NCI-H460 (cell line): Measurements from ENCODE around the gene SEMA3A. TPM values are rescaled to one million over a fixed set of nuclear protein-coding genes. Genes with fewer than 3 reads are reported as not detected.

Experiments
- DNase-seq: peaks from one replicate; pipeline ENCODE4 v3.0.0-alpha.2; 2016; ENCODE audit warnings: low read depth; ENCODE audit errors: extremely low read depth
- total RNA-seq: library from RNA; depleted of rRNA; stranded (reverse); fragments of >200 nt; shearing (Covaris generic); gene quantifications from 2 replicates; pipeline ENCODE4 v1.2.3, GENCODE V29; 2014

SEMA3A gene
- total RNA-seq, 1 experiment from 2014 or later, result 73.9 TPM

DNA sequence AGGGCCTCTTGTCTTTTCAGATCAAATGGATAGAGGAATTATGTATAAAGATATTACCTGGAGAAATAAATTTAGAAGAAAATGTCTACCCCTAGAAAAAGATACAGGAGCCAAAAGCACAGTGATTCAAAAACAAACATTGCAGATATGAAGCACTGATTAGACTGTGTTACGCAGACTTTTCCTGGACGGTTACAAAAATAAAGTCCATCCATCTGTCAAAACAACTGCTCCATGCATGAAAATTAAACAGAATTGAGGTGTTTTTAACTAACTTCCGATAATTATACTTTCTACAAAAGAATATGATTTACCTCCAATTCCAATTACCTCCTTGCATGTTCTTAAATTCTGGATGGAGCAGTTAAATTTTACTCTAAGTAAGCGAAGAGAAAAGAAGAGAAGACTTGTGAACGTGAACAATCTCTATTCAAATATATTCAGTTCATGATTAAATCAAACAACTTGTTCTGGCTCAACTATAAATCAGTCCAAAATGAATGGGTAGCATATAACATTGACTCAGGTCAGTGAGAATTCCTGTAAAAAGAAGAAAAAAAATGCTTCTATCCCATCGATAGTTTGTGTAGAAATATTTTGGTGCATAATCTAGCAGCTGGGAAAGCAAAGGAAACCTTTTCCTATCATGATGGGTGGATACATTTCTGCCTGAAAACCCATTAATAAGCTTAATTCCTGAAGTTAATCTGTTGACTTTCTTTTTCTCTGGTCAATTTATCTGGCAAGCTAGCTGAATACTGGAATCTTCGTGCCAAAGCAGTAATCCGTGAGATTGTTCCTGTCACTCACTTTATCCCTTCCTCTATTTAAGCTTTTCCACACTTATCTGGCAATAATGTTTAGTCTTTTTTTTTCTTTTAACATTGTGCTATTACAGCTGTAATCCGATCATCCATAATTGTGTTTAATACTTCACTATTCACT lies 80.4 kb downstream of the SEMA3A start:
- no peak for DNase-seq

DNA sequence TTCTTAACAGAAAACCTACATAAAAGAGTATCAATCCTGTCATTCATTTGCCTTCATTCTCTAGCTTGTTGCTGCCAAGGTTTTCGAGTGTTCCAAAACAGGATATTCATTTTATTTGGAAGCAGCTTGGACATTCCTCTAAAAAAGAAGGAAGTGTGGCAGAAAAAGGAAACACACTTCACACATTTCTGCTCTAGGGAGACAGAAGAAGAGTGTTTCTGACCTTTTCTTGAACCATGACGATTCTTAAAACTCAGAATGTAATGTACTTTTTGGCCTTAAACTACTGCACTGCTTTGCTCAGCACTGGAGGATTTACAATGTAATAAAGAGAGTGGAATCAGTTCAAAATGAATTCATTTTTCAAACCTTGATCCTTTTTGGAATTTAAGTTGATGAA lies 81.3 kb downstream of the SEMA3A start:
- DNase-seq, result no peak

DNA sequence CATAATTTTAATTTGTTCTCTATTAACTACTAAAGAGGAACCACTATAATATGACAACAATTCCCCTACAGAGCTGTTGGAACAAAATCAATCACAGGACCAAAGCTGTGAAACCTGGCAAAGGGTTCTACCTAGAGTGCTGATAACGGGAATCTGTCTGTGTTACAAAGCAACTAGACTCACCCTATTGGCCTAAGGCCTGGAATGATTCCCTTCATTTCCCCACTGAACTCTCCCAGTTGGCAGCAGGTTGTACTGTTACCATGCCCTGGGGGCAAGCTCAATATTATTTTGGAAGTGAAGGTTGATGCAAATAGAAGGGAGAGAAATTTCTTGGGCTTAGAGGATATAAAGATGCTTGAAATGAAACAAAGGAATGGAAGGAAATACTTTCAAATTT lies 81.8 kb downstream of the SEMA3A start:
- DNase-seq, result no peak

GRCh38 chr7:84111842-84112241 lies 82.7 kb downstream of the SEMA3A start:
- no peak for DNase-seq

DNA sequence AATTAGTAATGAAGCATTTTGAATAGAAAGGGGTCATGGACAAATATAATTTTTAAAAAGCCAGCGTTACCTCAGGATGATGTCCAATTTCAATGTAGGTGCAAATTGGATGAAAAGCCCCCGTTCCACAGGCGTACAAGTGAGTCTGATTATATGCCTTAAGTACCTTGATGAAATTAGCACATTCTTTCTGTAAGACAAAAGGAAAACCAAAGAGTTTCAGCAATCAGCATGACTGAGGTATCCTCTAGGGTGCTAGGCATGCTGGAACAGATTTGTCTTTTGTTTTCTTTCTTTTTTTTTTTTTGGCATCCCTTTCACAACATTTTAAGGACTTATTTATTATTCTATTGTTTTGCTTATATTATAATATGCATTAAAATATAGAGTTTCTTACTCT lies 84.2 kb downstream of the SEMA3A start:
- no peak for DNase-seq

GRCh38 chr7:84108787-84109186 lies 85.8 kb downstream of the SEMA3A start:
- DNase-seq, result no peak

DNA sequence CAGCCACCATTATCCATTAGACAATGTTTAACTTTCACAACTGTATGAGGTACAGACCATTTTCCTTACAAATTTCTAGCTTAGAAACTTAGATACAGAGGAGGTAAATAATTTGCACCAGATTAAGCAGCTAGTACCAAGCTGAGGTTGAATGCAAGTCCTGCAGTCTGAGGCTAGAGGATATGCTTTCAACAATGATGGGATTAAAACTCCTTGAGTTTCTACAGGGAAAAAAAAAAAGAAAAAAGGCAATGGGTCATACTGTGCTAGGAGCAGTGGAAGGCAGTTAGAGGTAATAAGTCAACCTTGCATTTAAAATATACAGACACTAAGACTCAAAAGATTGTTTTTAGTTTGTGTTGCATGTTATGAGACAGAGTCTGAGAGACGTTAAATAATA lies 86.5 kb downstream of the SEMA3A start:
- DNase-seq, result no peak

GRCh38 chr7:84107259-84107658 lies 87.3 kb downstream of the SEMA3A start:
- DNase-seq, result no peak

DNA sequence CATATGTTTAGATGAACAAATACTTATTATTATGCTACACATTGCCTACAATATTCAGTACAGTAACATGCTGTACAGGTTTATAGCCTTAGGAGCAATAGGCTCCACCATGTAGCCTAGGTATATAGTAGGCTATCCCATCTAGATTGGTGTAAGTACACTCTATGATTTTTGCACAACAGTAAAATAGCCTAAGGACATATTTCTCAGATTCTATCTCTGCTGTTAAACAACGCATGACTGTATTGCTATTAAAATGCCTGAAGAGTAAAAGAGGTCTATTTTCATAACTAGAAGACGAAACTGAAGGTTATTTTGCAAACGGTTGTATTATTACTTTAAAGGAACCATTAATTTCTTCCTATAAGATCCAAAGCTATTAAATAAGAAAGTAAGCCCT lies 88.3 kb downstream of the SEMA3A start:
- DNase-seq, result no peak

DNA sequence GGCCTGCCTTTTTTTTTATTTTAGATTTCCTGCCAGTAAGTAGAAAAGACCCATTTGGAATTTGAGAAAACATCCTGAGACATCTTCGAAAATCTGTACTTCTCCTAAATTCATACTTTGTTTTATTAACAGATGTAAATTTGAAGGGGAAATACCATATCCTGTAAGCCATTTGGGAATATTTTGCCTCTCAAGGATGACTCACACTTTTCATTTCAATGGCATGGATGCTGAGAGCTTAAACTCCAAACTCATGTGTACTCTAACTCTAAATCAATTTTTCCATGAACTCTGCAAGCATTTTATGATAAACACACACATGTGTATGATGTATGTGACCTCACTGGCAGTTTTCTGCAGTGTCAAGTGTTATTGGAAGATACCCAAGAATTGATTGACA lies 89.0 kb downstream of the SEMA3A start:
- no peak for DNase-seq

GRCh38 chr7:84104826-84105225 lies 89.8 kb downstream of the SEMA3A start:
- no peak for DNase-seq

DNA sequence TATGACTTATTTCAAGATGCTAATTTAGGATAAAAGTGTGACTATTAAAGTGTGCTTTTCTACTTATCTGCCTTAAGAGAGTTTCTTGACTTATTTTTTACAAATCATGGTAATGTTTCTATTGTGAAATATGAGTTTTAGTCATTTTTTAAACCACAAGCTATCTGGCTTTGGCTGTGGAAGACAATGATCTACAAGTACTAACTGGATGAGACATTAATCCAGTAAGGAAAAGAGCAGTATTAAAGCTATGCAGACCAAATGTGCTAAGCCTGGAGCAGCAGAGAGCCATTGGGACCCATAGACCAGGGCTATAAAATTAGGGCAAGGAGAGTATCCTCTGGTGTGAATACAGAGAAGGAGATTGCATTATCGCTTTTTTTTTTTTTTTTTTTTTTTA lies 92.4 kb downstream of the SEMA3A start:
- DNase-seq, result no peak

DNA sequence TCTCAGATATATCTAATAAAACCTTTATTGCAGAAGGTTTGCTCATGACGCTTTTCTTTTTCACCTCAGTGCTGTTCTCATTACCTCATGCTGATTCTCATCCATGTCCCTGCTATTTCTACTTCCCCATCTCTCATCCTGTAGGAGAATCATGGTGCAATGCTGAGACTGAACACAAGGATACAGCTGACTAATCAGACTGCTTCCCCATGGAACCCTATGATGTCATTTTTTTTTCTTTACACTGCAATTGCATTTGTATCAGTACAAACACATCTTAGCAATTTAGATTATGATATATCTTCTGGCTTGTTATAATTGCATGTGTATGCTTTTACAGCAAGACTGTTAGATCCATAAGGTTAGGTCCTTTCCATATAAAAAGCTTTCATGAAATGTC lies 93.7 kb downstream of the SEMA3A start:
- no peak for DNase-seq

- no peak for DNase-seq
These were observed 98.6 kb downstream of the SEMA3A start for GRCh38 chr7:84095971-84096370.

DNA sequence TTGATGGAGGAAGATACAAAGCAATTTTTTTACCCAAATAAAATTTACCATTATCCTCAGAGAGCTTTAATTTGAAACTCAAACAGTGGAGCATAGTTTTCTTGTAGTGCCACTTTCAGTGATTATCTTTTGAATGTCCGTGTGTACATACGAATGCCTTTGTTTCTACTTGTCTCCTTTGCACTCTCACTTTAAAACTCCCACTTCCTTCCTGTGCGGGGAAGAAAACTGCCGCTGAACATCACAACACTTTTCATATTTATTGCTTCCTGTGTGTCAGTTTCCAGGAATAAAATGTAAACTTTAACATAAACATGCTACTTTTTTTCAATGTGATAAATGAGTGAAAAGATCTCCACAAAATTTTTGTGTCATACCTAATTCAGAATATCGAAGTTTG lies 102.4 kb downstream of the SEMA3A start:
- peak; percentile 45 for DNase-seq

GRCh38 chr7:84091318-84091717 lies 103.3 kb downstream of the SEMA3A start:
- DNase-seq, result no peak

DNA sequence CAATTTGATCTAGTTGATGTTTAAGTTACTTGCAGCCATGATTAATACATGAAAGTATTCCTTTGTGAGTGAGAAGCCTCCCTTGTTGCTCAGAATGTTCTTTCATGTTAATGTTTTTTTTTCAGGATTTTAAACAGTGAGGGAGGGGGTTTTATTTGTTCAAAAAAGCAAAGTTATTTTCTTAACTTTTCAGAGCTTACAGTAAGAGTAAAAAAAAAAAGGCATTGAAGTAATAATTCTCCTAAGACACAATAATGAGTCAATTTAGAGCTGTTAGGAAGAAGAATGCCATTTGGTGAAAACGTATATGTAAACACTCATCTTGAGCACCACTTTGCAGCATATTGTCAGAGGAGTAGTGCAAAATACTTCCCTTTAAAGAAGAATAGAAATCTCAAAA lies 105.8 kb downstream of the SEMA3A start:
- no peak for DNase-seq

- no peak for DNase-seq
These were observed 108.6 kb downstream of the SEMA3A start for GRCh38 chr7:84085998-84086397.

DNA sequence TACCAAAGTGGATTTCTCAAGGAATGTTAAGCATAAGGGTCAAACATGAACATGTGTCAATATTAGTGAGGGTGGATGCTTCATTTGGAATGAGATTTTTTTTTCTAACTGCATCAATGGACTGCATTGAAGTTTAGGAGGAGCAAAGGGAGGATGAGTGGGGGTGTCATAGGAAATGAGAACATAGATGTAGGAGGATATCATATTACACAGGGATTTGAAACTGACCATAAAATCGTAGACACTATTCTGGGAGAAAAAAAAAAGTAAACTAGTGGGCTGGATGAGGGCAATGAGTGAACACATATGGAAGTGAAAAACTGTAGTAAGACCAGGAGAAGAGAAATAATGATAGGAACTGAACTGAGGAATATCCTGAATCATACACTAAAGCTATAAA lies 109.4 kb downstream of the SEMA3A start:
- DNase-seq, result peak; percentile 58

- no peak for DNase-seq
These were observed 110.7 kb downstream of the SEMA3A start for GRCh38 chr7:84083846-84084245.

GRCh38 chr7:84081973-84082522 lies 112.5 kb downstream of the SEMA3A start:
- DNase-seq, result no peak

- no peak for DNase-seq
These were observed 117.3 kb downstream of the SEMA3A start for GRCh38 chr7:84077336-84077735.
